ENCODE results near the gene SLC25A24. TPM values are rescaled to one million over a fixed set of nuclear protein-coding genes. Genes with fewer than 3 reads are reported as not detected.

Gene SLC25A24
- total and polyA plus RNA-seq, 10 of the 15 experiments (the other 5 are each of a cell fraction or from before 2014, with no cell fraction given): 4.0 to 20.6 (median 14.2) TPM

GRCh38 chr1:108211014-108211413, 10.9 kb upstream of the SLC25A24 start:
- ChIA-PET RAD21 (ENCODE audit: unreplicated experiment) (no interaction called here), POLR2A (no interaction called here), CTCF (interaction anchor here (0.7 to 1.9 kb wide), 5 partner anchors 11 to 429 kb away, joined by 3 to 6 read pairs (median 4); partner anchors contain the start of gene SLC25A24), SMC1A (ENCODE audit: uncharacterized antibody, unreplicated experiment) (interaction anchor here (0.6 to 1.3 kb wide), 4 partner anchors 11 to 432 kb away, joined by 3 to 6 read pairs (median 3); partner anchors contain the start of genes EEIG2 and SLC25A24)
- no peaks in the 10 kb centered on the region for H3K9me3 ChIP-seq (replicated peaks; ENCODE audit: control insufficient read depth, insufficient read depth, low read length)
- H3K79me2 ChIP-seq (ENCODE audit: control insufficient read depth, insufficient read depth, low read length): no peaks in the 10 kb centered on the region
- in situ Hi-C loops (cut with MboI): no loop called here
- no peak for DNase-seq (ENCODE audit: low read depth, low spot score)
- no peaks in the 10 kb centered on the region for H4K20me1 ChIP-seq (ENCODE audit: control insufficient read depth, insufficient read depth)
- no peaks in the 10 kb centered on the region for H3K4me1 ChIP-seq (ENCODE audit: control insufficient read depth, insufficient read depth, low read length)
- no peak overlapping the region for H3K4me2 ChIP-seq (ENCODE audit: control insufficient read depth, insufficient read depth)
- intact Hi-C loops (cut with micrococcal nuclease; ENCODE audit: unreplicated experiment): no loop called here
- no peak overlapping the region for H3K27ac ChIP-seq (ENCODE audit: control insufficient read depth, insufficient read depth)
- ATAC-seq: no peak
- H3K9ac ChIP-seq (ENCODE audit: control insufficient read depth, insufficient read depth, low read length): no peak overlapping the region
- FAIRE-seq: no peak
- H3K36me3 ChIP-seq (ENCODE audit: control insufficient read depth in 2 of 2, insufficient read depth in 2 of 2, low read length in 1 of 2): no peaks in the 10 kb centered on the region
- no peak overlapping the region for H3K4me3 ChIP-seq
- BruUV-seq (replicated peaks): no TSS peak
- no peak overlapping the region for H2AFZ ChIP-seq (ENCODE audit: control insufficient read depth, low read depth, low read length)
- WGBS (ENCODE audit: insufficient coverage, insufficient replicate concordance, low lambda C conversion rate, missing lambda C conversion rate): 95% methylated on average over 1 of the region's 1 CpG
- H3K27me3 ChIP-seq (replicated peaks in 1 of 2; ENCODE audit: control insufficient read depth in 2 of 2, insufficient read depth in 2 of 2, low read length in 1 of 2): no peaks in the 10 kb centered on the region
- TF ChIP-seq ZNF274 (IDR thresholded peaks at IDR 0.05; ENCODE audit: insufficient read depth, insufficient read length) (no peak), REST (IDR thresholded peaks at IDR 0.05; ENCODE audit: low read depth, low read length) (no peak), GABPA (IDR thresholded peaks at IDR 0.05; ENCODE audit: low read depth) (no peak), PAX5 (IDR thresholded peaks at IDR 0.05; ENCODE audit: borderline replicate concordance, low read depth, low read length) (no peak), SMC3 (IDR thresholded peaks at IDR 0.05; ENCODE audit: borderline replicate concordance, low read length) (no peak), CBX3 (IDR thresholded peaks at IDR 0.05; ENCODE audit: borderline replicate concordance, low read depth) (no peak), JUND (IDR thresholded peaks at IDR 0.05; ENCODE audit: low read depth, low read length) (no peak), BACH1 (IDR thresholded peaks at IDR 0.05; ENCODE audit: borderline replicate concordance) (no peak), BHLHE40 (IDR thresholded peaks at IDR 0.05; ENCODE audit: borderline replicate concordance in 1 of 2, low read depth in 2 of 2, low read length in 1 of 2) (no peak), BCL3 (IDR thresholded peaks at IDR 0.05; ENCODE audit: borderline replicate concordance, insufficient read depth, low read depth, low read length, poor library complexity, severe bottlenecking) (no peak), ZNF207 (IDR thresholded peaks at IDR 0.05; ENCODE audit: borderline replicate concordance) (no peak), ZNF687 (IDR thresholded peaks at IDR 0.05) (no peak), RELA (IDR thresholded peaks at IDR 0.05; ENCODE audit: borderline replicate concordance, partially characterized antibody) (no peak)
